Spleen (tissue), 13 donors: ENCODE data around the gene HSFX2. TPM values are rescaled to one million over a fixed set of nuclear protein-coding genes. Genes with fewer than 3 reads are reported as not detected.
"Not testable (repeated sequence)": the region's sequence is repeated elsewhere in the genome, so short reads cannot be mapped to it uniquely, and the experiment has no call there.

Experiments used
- DNase-seq: peaks from one replicate; pipeline ENCODE4 v3.0.0-alpha.2; 2020
- H3K27ac ChIP-seq, 8 donors: fragments of 200-600 bp; sonication (generic) in 7 of 8; 1 replicate in 4 of 8; 2 replicates in 4 of 8; pipeline versions ENCODE4 v1.5.0 to v1.8.0; 2016 to 2021; ENCODE audit warnings: inconsistent platforms in 4 of 8, mild to moderate bottlenecking in 4 of 8, moderate library complexity in 1 of 8
- H3K27me3 ChIP-seq, 7 donors: fragments of 200-600 bp; sonication (generic) in 6 of 7; replicated peaks in 1 of 7; 1 replicate in 4 of 7; 2 replicates in 3 of 7; pipeline versions ENCODE4 v1.5.0 to v1.8.0; 2016 to 2021; ENCODE audit warnings: inconsistent platforms in 3 of 7, mild to moderate bottlenecking in 1 of 7
- H3K36me3 ChIP-seq, 6 donors: fragments of 200-600 bp; sonication (generic) in 5 of 6; 1 replicate in 4 of 6; 2 replicates in 2 of 6; pipeline versions ENCODE4 v1.5.0 to v1.8.0; 2016 to 2021; ENCODE audit warnings: inconsistent platforms in 2 of 6
- H3K4me1 ChIP-seq, 6 donors: fragments of 200-600 bp; sonication (generic) in 5 of 6; 1 replicate in 3 of 6; 2 replicates in 3 of 6; pipeline versions ENCODE4 v1.5.0 to v1.8.0; 2016 to 2021; ENCODE audit warnings: inconsistent platforms in 3 of 6
- H3K4me3 ChIP-seq, 8 donors: fragments of 200-600 bp; sonication (generic) in 7 of 8; 1 replicate in 4 of 8; 2 replicates in 4 of 8; pipeline versions ENCODE4 v1.5.0 to v1.8.0; 2016 to 2021; ENCODE audit warnings: inconsistent platforms in 4 of 8, mild to moderate bottlenecking in 4 of 8, moderate library complexity in 2 of 8
- H3K9me3 ChIP-seq, 8 donors: fragments of 200-600 bp; sonication (generic) in 7 of 8; 1 replicate in 4 of 8; 2 replicates in 4 of 8; pipeline versions ENCODE4 v1.5.0 to v1.8.0; 2016 to 2021; ENCODE audit warnings: inconsistent platforms in 4 of 8
- CTCF ChIP-seq, 11 experiments: fragments of 200-600 bp in 7 of 11; fragments of 450-650 bp in 4 of 11; sonication (generic) in 4 of 11; IDR thresholded peaks in 8 of 11; conservative IDR thresholded peaks in 3 of 11; 1 replicate in 7 of 11; 2 replicates in 4 of 11; pipeline versions ENCODE4 v1.4.0 to v1.8.0; 2016 to 2021; ENCODE audit warnings: antibody characterized with exemption in 11 of 11, inconsistent platforms in 4 of 11, mild to moderate bottlenecking in 1 of 11
- POLR2A ChIP-seq, 3 donors: fragments of 450-650 bp; IDR thresholded peaks; one replicate each; pipeline ENCODE4 v1.5.1; 2017; ENCODE audit warnings: antibody characterized with exemption in 3 of 3, mild to moderate bottlenecking in 1 of 3
- POLR2AphosphoS5 ChIP-seq, 3 donors: sonication (generic); formaldehyde crosslinking; IDR thresholded peaks; one replicate each; pipeline ENCODE4 v1.5.1; 2017; ENCODE audit warnings: antibody characterized with exemption in 3 of 3
- WGBS, 5 donors: extraction: QIAGEN DNeasy Blood & Tissue Kit in 3 of 5; methylation state at CpG; one replicate each; pipeline versions ENCODE4 v1.1.5 to v1.1.7; 2013 to 2018; 5-methylcytosine and 5-hydroxymethylcytosine counted together
- intact Hi-C: fragments of 100-400 bp; cut with DNase I; formaldehyde crosslinking; loops from one replicate; pipeline ENCODE4 v1.15.0; 2023; ENCODE audit warnings: low total_unique reads
- long read RNA-seq, 2 donors: transcript quantifications; one replicate each; lab custom pipeline, GENCODE V29; 2026
- polyA plus RNA-seq, 3 donors: library from polyadenylated mRNA; stranded (reverse); fragments of 200-250 nt; gene quantifications; one replicate each; pipeline ENCODE4 v1.2.1, GENCODE V29; 2013
- total RNA-seq, 7 donors: library from RNA; depleted of rRNA in 3 of 7; stranded (reverse); fragments of >200 nt in 3 of 7; fragmentation: NEBNext Ultra II Directional in 4 of 7; extraction: Animal tissue kit (Norgen Biotek cat#: 25700) in 4 of 7; gene quantifications; one replicate each; pipeline versions ENCODE4 v1.1.0 to v1.2.1, GENCODE V29; 2016 to 2021
- donor health status: healthy with polysubstance abuse.
- donor health status: DM: no; HTN: no; CAD: no; lungs with moderate emphysema.
- donor health status: DM: no; HTN: no; CAD: no.
- donor health status: Bipolar disorder and iron deficiency.
- donor health status: healthy.
- donor health status: DM: no; HTN: no; CAD: no.
- donor health status: DM: yes; HTN: yes; CAD: no.

The HSFX2 gene
- total RNA-seq (1 to 10 TPM in 3 of 7 donors, under 1 TPM in 1, not detected in 3; 0.52 to 4.5 (median 1.3) TPM), polyA plus RNA-seq (1 to 10 TPM in 2 of 3 donors, under 1 TPM in 1; 0.49 to 1.3 (median 1.1) TPM)
- long read RNA-seq, donor 1 = 0 reads
- long read RNA-seq, donor 2 = 0 reads

GRCh38 chrX:149595214-149595613 is at the start of gene HSFX2:
Gene HSFX2 (minus strand): TSS chrX:149595314. CDS start chrX:149594700, 614 bp downstream.
- not testable (repeated sequence) for H3K36me3 ChIP-seq
- WGBS, 5 donors = no CpG with 5 or more reads among the region's 17 CpGs

GRCh38 chrX:149643496-149643895 is 48.4 kb upstream of the HSFX2 start:
- Histone ChIP-seq H3K36me3 (no peaks in the 10 kb centered on the region), H3K9me3 (no peaks in the 10 kb centered on the region), H3K27ac (no peak overlapping the region), H3K27me3 (peaks cover 0 to 6% (median 0%) of the 10 kb centered on the region in 7 donors), H3K4me3 (no peak overlapping the region), H3K4me1 (no peaks in the 10 kb centered on the region)
- WGBS, 5 donors = 78 to 92% (median 85%) methylated on average over 4 of the region's 4 CpGs
- DNase-seq = no peak
- no peak for TF ChIP-seq POLR2AphosphoS5 (IDR thresholded peaks at IDR 0.05)
- no peak for TF ChIP-seq POLR2A (IDR thresholded peaks at IDR 0.05)
- no peak for TF ChIP-seq CTCF (IDR thresholded peaks at IDR 0.05 in 8 of 11, conservative IDR thresholded peaks at IDR 0.05 in 3 of 11)
- intact Hi-C loops = no loop called here

More at GRCh38 chrX:149595214-149595613, at the start of gene HSFX2:
- H3K27me3 ChIP-seq, DNase-seq, H3K4me3 ChIP-seq, H3K27ac ChIP-seq, intact Hi-C loops, H3K9me3 ChIP-seq, H3K4me1 ChIP-seq: not testable (repeated sequence)

- no peaks in the 10 kb centered on the region for H3K4me1 ChIP-seq
- intact Hi-C loops = no loop called here
- WGBS, 5 donors = 53 to 72% (median 65%) methylated on average over 2 of the region's 2 CpGs
- peaks cover 0 to 5% (median 0%) of the 10 kb centered on the region in 7 donors for H3K27me3 ChIP-seq
- H3K27ac ChIP-seq = no peak overlapping the region
- H3K36me3 ChIP-seq = no peaks in the 10 kb centered on the region
- DNase-seq = no peak
- TF ChIP-seq CTCF (IDR thresholded peaks at IDR 0.05 in 8 of 11, conservative IDR thresholded peaks at IDR 0.05 in 3 of 11) = no peak
- no peak for TF ChIP-seq POLR2A (IDR thresholded peaks at IDR 0.05)
- no peak for TF ChIP-seq POLR2AphosphoS5 (IDR thresholded peaks at IDR 0.05)
- H3K9me3 ChIP-seq = peaks cover 0 to 3% (median 0%) of the 10 kb centered on the region in 8 donors
- H3K4me3 ChIP-seq = no peak overlapping the region
Observed at GRCh38 chrX:149641835-149642234, 46.7 kb upstream of the HSFX2 start.

- Histone ChIP-seq H3K4me1 (no peaks in the 10 kb centered on the region), H3K27ac (no peak overlapping the region), H3K27me3 (peaks cover 0 to 5% (median 0%) of the 10 kb centered on the region in 7 donors), H3K36me3 (no peaks in the 10 kb centered on the region), H3K4me3 (no peak overlapping the region), H3K9me3 (peaks cover 0 to 5% (median 0%) of the 10 kb centered on the region in 8 donors)
- intact Hi-C loops = no loop called here
- WGBS, 5 donors = 44 to 57% (median 50%) methylated on average over 3 of the region's 3 CpGs
- no peak for DNase-seq
- TF ChIP-seq CTCF (IDR thresholded peaks at IDR 0.05 in 8 of 11, conservative IDR thresholded peaks at IDR 0.05 in 3 of 11) (no peak), POLR2A (IDR thresholded peaks at IDR 0.05) (no peak)
Observed at GRCh38 chrX:149641432-149641831, 46.3 kb upstream of the HSFX2 start.
